Natural killer cell (primary cell): ENCODE measurements around the gene RARB. TPM values are rescaled to one million over a fixed set of nuclear protein-coding genes. Genes with fewer than 3 reads are reported as not detected.
A peak's percentile ranks its signal among the peaks of the same experiment; 100 is the strongest.

ENCODE experiments used
- ATAC-seq, 3 donors: fragments of 150-1000 bp in 2 of 3; fragments of 200-7000 bp in 1 of 3; cut with Tn5 transposase; 1 replicate in 1 of 3; 2 replicates in 2 of 3; pipeline ENCODE4 v1.10.0; 2021; ENCODE audit warnings: mild to moderate bottlenecking in 2 of 3, moderate library complexity in 2 of 3
- DNase-seq, 2 donors: peaks; one replicate each; pipeline versions ENCODE4 v3.0.0 to v3.0.0-alpha.2; 2013 to 2021; ENCODE audit warnings: mixed read lengths in 1 of 2
- H3K27ac ChIP-seq: one replicate; pipeline ENCODE4 v1.5.1; 2013; ENCODE audit warnings: mild to moderate bottlenecking, low read length
- H3K27me3 ChIP-seq: one replicate; pipeline ENCODE4 v1.6.1; 2013; ENCODE audit warnings: low read length; ENCODE audit not compliant: control insufficient read depth, insufficient read depth
- H3K36me3 ChIP-seq: one replicate; pipeline ENCODE4 v1.6.1; 2013; ENCODE audit warnings: low read length; ENCODE audit not compliant: control insufficient read depth, insufficient read depth
- H3K4me1 ChIP-seq: one replicate; pipeline ENCODE4 v1.6.1; 2013; ENCODE audit warnings: low read length; ENCODE audit not compliant: control insufficient read depth, insufficient read depth
- H3K4me3 ChIP-seq: one replicate; pipeline ENCODE4 v1.5.1; 2013; ENCODE audit warnings: low read length
- H3K9me3 ChIP-seq: one replicate; pipeline ENCODE4 v1.6.1; 2013; ENCODE audit warnings: low read length; ENCODE audit not compliant: control insufficient read depth, insufficient read depth
- H3K27ac Mint-ChIP-seq, 2 donors: one replicate each; pipeline ENCODE4 v1.8.0; 2022; ENCODE audit warnings: mild to moderate bottlenecking in 2 of 2, mixed read lengths in 2 of 2, moderate library complexity in 1 of 2
- H3K27me3 Mint-ChIP-seq, 2 donors: one replicate each; pipeline ENCODE4 v1.8.0; 2022; ENCODE audit warnings: low read depth in 2 of 2, mixed read lengths in 2 of 2
- H3K36me3 Mint-ChIP-seq: one replicate; pipeline ENCODE4 v1.8.0; 2022; ENCODE audit warnings: mixed read lengths
- H3K4me1 Mint-ChIP-seq, 2 donors: one replicate each; pipeline ENCODE4 v1.8.0; 2022; ENCODE audit warnings: mixed read lengths in 2 of 2
- H3K4me3 Mint-ChIP-seq: one replicate; pipeline ENCODE4 v1.8.0; 2022; ENCODE audit warnings: mild to moderate bottlenecking, moderate library complexity, mixed read lengths
- H3K9me3 Mint-ChIP-seq, 2 donors: one replicate each; pipeline ENCODE4 v1.8.0; 2022; ENCODE audit warnings: mixed read lengths in 2 of 2
- WGBS: methylation state at CpG from one replicate; pipeline ENCODE4 v1.1.7; 2013; ENCODE audit warnings: missing lambda C conversion rate; ENCODE audit not compliant: insufficient coverage; 5-methylcytosine and 5-hydroxymethylcytosine counted together
- intact Hi-C: fragments of 100-400 bp; cut with micrococcal nuclease; formaldehyde crosslinking; loops from one replicate; pipeline ENCODE4 v1.14.2; 2022
- total RNA-seq, 4 donors: library from RNA; stranded (reverse); fragments of 120-200 nt in 1 of 4; gene quantifications; one replicate each; pipeline versions ENCODE4 v1.2.3 to v1.2.4, GENCODE V29; 2013 to 2022
- TF ChIP-seq, protein P1 (sequence below): fragments of 200-600 bp; IDR thresholded peaks from one replicate; pipeline ENCODE4 v1.8.0; 2022; ENCODE audit warnings: antibody characterized with exemption

The RARB gene
- total RNA-seq, 3 donors from 2014 or later (not counting 1 experiment from before 2014, with no cell fraction given): not detected

DNA sequence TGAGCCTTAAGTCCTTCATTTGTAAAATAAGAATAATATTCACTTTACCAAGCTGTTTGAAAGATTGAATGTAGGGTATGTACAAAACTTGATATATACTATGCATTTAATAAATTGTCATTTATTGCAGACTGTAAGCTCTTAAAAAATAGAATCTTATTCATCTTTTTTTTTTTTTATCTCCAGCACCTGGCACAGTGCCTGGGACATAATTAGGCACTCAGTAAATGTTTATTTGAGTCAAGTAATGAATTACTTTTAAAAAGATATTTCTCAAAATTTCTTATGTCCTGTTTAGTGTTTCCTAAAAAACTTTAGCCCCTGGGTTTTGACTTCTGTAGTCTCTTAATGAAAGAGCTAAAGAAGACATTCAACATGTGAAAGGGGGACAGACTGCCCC is 164.9 kb downstream of the RARB start:
- no peaks in the 10 kb centered on the region for H3K27me3 Mint-ChIP-seq

DNA sequence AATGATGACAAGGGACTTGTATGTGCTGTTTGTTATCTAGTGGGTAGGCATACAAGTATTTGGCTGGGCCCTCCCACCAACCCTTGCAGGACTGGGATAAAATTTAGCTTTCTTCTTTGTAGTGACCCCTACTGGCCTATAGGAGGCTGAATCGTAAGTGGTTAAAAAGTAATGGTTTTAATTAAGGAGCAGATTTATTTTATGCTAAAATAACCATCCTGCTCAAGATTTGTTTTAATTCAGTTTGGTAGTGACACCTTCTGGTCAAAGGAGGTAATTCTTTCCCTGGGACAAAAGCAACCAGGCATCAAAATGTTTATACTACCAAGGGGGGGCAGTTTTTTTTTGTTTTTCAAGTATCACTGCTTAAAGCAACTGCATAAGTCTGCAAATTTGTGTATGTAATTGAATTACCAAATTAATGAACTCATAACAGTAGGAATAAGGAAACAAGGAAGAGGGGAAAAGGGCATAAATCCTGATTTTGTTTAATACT is 166.0 kb downstream of the RARB start:
- no peaks in the 10 kb centered on the region for H3K9me3 Mint-ChIP-seq
- peaks cover 18% of the 10 kb centered on the region for H3K36me3 Mint-ChIP-seq
- H3K27me3 Mint-ChIP-seq: no peaks in the 10 kb centered on the region
- no CpG with 5 or more reads among the region's 1 CpG for WGBS
- Histone ChIP-seq H3K4me1 (no peaks in the 10 kb centered on the region), H3K9me3 (no peaks in the 10 kb centered on the region), H3K27ac (no peak overlapping the region), H3K4me3 (no peak overlapping the region), H3K27me3 (no peaks in the 10 kb centered on the region), H3K36me3 (peaks cover 39% of the 10 kb centered on the region)
- TF ChIP-seq, protein P1, sequence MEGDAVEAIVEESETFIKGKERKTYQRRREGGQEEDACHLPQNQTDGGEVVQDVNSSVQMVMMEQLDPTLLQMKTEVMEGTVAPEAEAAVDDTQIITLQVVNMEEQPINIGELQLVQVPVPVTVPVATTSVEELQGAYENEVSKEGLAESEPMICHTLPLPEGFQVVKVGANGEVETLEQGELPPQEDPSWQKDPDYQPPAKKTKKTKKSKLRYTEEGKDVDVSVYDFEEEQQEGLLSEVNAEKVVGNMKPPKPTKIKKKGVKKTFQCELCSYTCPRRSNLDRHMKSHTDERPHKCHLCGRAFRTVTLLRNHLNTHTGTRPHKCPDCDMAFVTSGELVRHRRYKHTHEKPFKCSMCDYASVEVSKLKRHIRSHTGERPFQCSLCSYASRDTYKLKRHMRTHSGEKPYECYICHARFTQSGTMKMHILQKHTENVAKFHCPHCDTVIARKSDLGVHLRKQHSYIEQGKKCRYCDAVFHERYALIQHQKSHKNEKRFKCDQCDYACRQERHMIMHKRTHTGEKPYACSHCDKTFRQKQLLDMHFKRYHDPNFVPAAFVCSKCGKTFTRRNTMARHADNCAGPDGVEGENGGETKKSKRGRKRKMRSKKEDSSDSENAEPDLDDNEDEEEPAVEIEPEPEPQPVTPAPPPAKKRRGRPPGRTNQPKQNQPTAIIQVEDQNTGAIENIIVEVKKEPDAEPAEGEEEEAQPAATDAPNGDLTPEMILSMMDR: peak; percentile 81
- no peak overlapping the region for H3K4me3 Mint-ChIP-seq
- peaks cover 1 to 7% of the 10 kb centered on the region in 2 donors for H3K4me1 Mint-ChIP-seq
- H3K27ac Mint-ChIP-seq: peak overlapping the region in 1 of 2 donors; percentile 34
- peak in 1 of 2 donors; percentile 61 for DNase-seq
- ATAC-seq: peak; percentile 66 to 86 (median 76)
- intact Hi-C loops: loop anchor here (1.0 to 10.0 kb wide), 4 partner anchors 153 to 1332 kb away; no protein-coding TSS in a partner anchor

More for the DNA sequence above, 164.9 kb downstream of the RARB start:
- peaks cover 29% of the 10 kb centered on the region for H3K36me3 ChIP-seq
- no peak overlapping the region for H3K27ac ChIP-seq
- H3K4me1 Mint-ChIP-seq: peaks cover 12 to 16% of the 10 kb centered on the region in 2 donors
- ATAC-seq (no peak), DNase-seq (no peak)
- H3K9me3 ChIP-seq: no peaks in the 10 kb centered on the region
- H3K27ac Mint-ChIP-seq: peak overlapping the region in 1 of 2 donors; percentile 66
- H3K36me3 Mint-ChIP-seq: peaks cover 10% of the 10 kb centered on the region
- H3K4me3 ChIP-seq: no peak overlapping the region
- intact Hi-C loops: loop anchor here (5.0 to 10.0 kb wide), 2 partner anchors 628 to 1331 kb away; no protein-coding TSS in a partner anchor
- TF ChIP-seq, protein P1: no peak
- H3K4me3 Mint-ChIP-seq: no peak overlapping the region
- H3K4me1 ChIP-seq: no peaks in the 10 kb centered on the region
- no peaks in the 10 kb centered on the region for H3K9me3 Mint-ChIP-seq
- H3K27me3 ChIP-seq: no peaks in the 10 kb centered on the region

DNA sequence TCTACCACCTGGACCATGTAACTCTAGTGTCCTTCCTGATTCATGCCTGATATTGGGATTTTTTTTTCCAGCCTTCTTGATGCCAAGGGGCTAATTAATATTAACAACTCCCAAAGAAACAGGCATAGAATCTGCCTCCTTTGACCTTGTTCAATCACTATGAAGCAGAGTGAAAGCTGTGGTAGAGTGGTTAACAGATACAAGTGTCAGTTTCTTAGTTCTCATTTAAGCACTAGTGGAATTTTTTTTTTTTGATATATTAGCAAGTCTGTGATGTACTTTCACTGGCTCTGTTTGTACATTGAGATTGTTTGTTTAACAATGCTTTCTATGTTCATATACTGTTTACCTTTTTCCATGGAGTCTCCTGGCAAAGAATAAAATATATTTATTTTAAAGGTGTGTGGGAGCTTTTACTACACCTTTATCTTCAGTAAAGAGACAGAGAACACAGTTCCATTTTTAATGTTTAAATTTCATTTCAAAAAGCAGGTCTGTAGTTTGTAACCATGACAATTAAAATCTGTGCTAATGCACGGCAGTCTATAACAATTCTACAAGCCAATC is 169.6 kb downstream of the RARB start:
- H3K4me1 Mint-ChIP-seq: peaks cover 0 to 11% of the 10 kb centered on the region in 2 donors
- no peak overlapping the region for H3K4me3 ChIP-seq
- peaks cover 64% of the 10 kb centered on the region for H3K36me3 ChIP-seq
- peak in 1 of 3 donors; percentile 56 for ATAC-seq
- no peaks in the 10 kb centered on the region for H3K27me3 Mint-ChIP-seq
- no peaks in the 10 kb centered on the region for H3K9me3 ChIP-seq
- H3K9me3 Mint-ChIP-seq: no peaks in the 10 kb centered on the region
- no peaks in the 10 kb centered on the region for H3K4me1 ChIP-seq
- no peak overlapping the region for H3K27ac ChIP-seq
- H3K4me3 Mint-ChIP-seq: no peak overlapping the region
- intact Hi-C loops: loop anchor here (10.0 kb wide), 1 partner anchor 633 kb away; no protein-coding TSS in a partner anchor
- no peaks in the 10 kb centered on the region for H3K27me3 ChIP-seq
- peaks cover 36% of the 10 kb centered on the region for H3K36me3 Mint-ChIP-seq
- TF ChIP-seq, protein P1: no peak
- peak overlapping the region; percentile 24 to 41 for H3K27ac Mint-ChIP-seq
- no peak for DNase-seq
- no CpG with 5 or more reads among the region's 1 CpG for WGBS
